Measurements from ENCODE around the gene PPM1N.

Gene PPM1N

DNA sequence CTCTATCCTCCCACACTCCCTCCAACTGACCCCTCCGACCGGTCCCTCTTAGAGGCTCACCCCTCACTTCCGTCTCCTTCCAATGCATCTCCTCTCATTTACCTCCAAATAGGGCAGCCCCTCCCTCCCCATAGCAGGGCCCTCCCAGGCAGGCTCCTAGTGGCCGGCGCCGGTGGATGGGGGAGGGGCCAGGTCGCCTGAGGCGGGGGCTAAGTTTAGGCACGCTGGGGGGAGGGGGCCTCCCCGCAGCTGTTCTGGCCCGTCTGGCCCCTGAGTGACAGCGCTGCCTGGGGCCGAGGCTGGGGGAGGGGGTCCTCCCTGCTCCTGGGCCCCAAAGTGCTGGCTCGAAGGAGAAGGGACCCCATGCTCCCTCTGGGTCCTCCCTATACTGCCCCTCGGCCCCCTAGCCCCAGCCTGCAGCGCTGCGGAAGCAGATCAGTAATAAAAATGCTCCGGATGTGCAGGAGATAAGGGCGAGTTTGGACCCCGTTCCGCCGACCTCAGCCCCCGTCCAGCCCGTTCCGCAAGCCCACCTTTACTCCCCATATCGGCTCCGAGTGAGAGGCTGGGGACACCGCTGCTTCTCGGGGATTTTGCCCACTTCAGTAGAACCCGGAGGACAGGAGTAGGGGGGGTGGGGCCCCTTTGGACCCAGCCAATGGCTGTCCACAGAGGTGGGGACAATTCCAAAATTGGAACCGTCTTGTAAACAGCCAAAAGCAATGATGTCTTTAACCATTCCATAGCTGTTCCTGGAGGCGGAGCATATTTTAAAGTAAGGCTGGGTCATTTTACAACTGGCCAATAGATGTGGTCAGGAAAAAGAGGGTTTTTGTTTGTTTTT is 5.4 kb upstream of the PPM1N start:
- no peak for DNase-seq

GRCh38 chr19:45494261-45494916 is 3.9 kb upstream of the PPM1N start:
- DNase-seq: no peak

GRCh38 chr19:45495178-45495577 is 3.1 kb upstream of the PPM1N start:
- no peak for DNase-seq

DNA sequence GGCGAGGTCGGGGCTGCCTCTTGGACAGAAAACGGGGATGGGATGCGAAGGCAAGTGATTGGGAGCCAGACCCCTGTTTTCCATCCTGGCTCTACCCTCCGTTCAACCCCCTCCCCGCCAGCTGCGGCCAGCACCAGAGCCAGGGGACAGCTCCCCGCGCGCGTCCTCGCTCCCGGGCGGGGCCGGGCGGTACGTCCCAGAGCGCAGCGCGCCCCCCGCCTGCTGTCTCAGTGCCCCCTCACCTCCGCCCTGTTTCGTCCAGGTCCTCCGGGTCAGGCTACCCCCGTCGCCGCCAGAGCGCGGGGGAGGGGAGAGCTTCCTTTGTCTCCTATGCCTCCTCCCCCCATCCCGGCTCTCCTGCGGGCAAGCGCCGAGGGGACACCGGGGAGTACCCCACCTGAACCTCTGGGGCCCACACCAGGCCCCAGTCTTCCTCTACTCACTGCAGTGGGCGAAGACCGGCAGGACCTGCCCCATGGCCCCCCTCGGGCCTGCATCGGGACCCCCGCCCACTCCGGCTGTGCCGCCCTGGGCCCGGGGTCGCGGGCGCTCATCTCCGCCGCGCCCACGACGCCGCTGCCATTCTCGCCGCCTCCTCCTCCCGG is 1.8 kb upstream of the PPM1N start:
- no peak for DNase-seq

GRCh38 chr19:45497791-45498190 is 452 bp upstream of the PPM1N start:
- no peak for DNase-seq

- no peak for DNase-seq
Observed at GRCh38 chr19:45499196-45500180, 1.2 kb downstream of the PPM1N start.

DNA sequence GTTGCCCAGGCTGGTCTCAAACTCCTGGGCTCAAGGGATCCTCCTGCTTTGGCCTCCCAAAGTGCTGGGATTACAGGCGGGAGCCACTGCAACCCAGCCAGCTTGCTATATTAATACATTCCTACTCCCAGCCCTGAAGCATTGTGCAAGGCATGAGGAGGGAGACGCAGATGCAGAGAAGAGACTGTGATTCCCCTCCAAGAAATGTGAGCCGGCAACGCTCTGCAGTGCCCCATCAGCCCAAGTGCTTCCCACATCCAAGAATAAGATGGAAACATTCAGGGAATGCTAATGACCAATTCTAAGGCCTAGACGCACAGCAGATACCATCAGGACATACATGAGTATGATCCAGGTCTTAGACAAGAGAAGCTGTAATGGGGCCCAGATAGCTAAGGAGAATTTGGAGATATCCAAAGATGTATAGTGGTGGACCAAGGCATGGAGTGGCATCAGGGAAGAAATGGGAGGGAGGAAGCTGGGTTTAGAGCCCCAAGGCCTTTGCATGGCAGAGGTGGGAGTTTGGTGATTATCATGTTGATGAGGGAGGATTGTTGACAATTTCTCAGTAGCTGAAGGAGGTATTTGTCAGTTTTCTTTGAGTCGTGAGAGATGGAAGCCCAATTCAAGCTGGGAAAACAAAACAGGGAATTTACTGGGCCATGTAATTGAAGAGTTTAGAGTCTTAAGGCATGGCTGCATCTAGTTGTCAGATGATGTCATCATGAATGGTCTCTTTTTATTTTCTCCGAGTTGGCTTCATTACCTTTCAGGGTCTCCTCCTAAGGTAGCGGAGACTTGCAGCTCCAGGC is 2.9 kb downstream of the PPM1N start:
- no peak for DNase-seq

DNA sequence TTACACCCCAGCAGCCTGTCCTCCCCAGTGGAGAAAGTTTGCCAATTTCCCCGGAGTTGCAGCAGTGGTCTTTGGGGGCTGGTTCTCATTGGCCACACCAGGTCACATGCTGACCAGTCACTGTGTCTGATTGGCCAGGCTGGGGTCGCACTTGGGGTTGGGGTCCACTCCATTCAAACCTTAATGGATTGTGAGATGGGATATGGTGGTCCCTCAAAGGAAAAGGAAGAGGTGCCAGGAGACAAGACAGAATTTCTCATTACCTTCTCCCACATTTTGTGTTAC is 3.4 kb downstream of the PPM1N start:
- DNase-seq: no peak

DNA sequence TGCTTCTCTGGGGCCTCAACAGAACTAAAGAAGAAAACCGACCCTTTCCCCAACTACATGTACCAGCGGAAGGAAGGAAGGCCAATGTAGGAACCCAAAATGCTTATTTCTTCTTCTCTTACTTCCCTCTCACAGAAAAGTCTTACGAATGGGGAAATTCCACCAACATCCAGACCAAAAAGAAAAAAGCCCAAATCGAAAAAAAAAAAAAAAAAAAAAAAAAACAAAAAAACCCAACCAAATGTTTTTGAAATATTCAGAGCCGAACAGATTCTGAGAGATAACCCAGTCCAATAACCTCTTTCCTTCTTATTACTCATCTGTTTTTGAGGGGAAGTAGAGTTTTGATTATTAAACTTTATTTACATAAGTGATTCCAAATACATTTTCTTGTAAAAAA is 3.9 kb downstream of the PPM1N start:
- DNase-seq: no peak

DNA sequence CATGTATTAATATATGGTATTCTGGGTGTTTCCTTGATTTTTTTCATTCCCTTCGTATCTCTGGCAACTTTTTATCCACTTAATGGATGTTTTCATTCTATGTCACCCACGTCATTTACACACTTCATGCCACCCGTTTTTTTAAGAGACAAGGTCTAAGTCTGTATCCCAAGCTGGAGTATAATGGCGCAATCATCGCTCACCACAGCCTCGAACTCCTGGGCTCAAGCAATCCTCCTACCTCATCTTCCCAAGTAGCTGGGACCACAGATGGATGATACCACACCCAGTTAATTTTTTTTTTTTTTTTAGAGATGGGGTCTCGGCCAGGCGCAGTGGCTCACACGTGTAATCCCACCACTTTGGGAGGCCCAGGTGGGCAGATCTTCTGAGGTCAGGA is 5.7 kb downstream of the PPM1N start:
- no peak for DNase-seq

DNA sequence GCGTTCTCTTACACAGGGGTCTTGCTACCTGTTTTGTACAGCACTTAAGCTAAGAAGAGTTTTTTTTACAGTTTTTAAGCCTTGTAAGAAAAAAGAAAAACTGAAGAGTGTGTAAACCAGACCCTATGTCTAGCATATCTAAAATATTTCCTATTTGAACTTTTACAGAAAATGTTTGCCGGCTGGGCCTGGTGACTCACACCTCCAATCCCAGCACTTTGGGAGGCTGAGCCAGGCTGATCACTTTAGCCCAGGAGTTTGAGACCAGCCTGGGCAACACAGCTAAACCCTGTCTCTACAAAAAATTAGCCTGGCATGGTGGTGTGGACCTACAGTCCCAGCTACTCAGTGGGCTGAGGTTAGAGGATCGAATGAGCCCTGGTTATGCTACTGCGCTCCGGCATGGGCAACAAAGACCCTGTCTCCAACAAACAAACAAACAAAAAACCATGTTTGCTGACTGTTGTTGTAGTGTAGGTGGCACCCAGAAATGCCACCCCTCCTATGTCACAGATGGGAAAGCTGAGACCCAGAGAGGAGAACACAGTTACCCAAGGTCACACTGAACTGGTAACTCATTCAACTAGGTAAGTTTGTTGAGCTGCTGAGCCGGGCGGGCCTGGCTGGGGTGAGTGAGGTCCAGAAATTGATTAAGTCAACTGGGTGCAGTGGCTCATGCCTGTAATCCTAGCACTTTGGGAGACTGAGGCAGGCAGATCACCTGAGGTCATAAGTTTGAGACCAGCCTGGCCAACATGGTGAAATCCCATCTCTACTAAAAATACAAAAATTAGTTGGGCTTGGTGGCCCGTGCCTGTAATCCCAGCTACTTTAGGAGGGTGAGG is 7.1 kb downstream of the PPM1N start:
- DNase-seq: no peak

GRCh38 chr19:45505996-45506245 is 7.7 kb downstream of the PPM1N start:
- no peak for DNase-seq

- DNase-seq: peak; percentile 89
Observed at GRCh38 chr19:45506246-45506988, 8.2 kb downstream of the PPM1N start.

GRCh38 chr19:45506989-45507871 is 9.0 kb downstream of the PPM1N start, which contains the start of gene VASP:
Gene VASP, plus strand, starts transcription at chr19:45507479. Its CDS starts 293 bp downstream, at chr19:45507772.
- DNase-seq: peak; percentile 73

- no peak for DNase-seq
Observed at GRCh38 chr19:45507872-45508416, 9.7 kb downstream of the PPM1N start.

DNA sequence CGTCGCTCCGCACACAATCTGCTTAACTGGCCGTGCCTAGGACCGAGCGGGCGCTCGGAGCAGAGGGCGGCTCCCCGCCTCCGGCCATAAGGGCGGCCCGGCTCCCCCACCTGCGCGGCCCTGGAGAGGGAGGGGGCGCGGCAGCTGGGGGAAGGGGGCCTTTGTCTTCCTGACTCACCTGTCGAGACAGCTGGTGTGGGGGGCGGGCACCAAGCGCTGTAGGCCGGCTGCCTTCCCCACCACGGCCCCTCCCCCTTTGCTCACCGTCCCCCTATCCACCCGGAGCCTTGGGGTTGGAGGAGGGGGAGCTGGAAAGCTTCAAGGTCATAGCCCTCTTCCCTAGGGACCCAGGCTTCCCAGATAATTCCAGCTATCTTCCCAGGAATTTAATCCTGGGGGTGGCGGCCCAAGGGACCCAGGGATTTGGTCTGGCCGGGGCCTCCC is 10.2 kb downstream of the PPM1N start:
- no peak for DNase-seq

- DNase-seq: no peak
Observed at GRCh38 chr19:45508861-45509691, 10.8 kb downstream of the PPM1N start.

GRCh38 chr19:45509692-45510015 is 11.4 kb downstream of the PPM1N start:
- DNase-seq: no peak

All from NCI-H1694 treated with DMSO at 0.1 percent for 48 hours (cell line).